Astrocyte of the spinal cord (primary cell): ENCODE measurements around the gene FATE1.

Experiments used
- DNase-seq: peaks from one replicate; pipeline ENCODE4 v3.0.0; 2011; ENCODE audit warnings: low read depth, low spot score
- H3K4me3 ChIP-seq: 2 replicates; pipeline ENCODE4 v1.5.1; 2011; ENCODE audit warnings: low read depth, mild to moderate bottlenecking, low read length, moderate library complexity
- in situ Hi-C: cut with HindIII; loops from 2 replicates; pipeline ENCODE4 v1.10.0; 2017; ENCODE audit warnings: low sequenced_read_pairs
- TF ChIP-seq, protein P1 (sequence below): IDR thresholded peaks from 2 replicates; pipeline ENCODE4 v1.5.1; 2012; ENCODE audit warnings: low read depth, mild to moderate bottlenecking, low read length, inconsistent platforms

The FATE1 gene, protein sequence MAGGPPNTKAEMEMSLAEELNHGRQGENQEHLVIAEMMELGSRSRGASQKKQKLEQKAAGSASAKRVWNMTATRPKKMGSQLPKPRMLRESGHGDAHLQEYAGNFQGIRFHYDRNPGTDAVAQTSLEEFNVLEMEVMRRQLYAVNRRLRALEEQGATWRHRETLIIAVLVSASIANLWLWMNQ

DNA sequence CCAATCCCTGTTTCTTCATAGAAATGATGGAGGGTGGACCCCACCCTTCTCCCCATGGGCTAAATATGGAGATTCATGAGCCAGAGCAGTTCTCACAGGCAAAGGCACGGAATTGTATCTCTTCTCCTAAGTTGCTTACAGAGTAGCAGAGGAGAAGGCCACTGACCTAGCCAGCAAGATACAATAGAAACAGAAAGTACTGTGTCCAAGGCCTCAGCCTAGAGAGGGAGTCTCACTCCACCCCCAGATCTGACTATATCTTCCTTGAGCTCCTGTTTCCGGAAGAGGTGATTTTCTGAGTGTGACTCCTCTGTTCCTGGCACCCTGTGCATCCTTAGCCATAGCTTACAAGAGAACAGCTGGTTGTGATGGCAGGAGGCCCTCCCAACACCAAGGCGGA is at the start of gene FATE1:
Gene FATE1 (plus strand): TSS at position 284 of the 400 bp plus-strand sequence. CDS start 85 bp downstream, at position 369.
- in situ Hi-C loops, result no loop called here
- no peak within 1 kb of the TSS for H3K4me3 ChIP-seq
- TF ChIP-seq, protein P1, sequence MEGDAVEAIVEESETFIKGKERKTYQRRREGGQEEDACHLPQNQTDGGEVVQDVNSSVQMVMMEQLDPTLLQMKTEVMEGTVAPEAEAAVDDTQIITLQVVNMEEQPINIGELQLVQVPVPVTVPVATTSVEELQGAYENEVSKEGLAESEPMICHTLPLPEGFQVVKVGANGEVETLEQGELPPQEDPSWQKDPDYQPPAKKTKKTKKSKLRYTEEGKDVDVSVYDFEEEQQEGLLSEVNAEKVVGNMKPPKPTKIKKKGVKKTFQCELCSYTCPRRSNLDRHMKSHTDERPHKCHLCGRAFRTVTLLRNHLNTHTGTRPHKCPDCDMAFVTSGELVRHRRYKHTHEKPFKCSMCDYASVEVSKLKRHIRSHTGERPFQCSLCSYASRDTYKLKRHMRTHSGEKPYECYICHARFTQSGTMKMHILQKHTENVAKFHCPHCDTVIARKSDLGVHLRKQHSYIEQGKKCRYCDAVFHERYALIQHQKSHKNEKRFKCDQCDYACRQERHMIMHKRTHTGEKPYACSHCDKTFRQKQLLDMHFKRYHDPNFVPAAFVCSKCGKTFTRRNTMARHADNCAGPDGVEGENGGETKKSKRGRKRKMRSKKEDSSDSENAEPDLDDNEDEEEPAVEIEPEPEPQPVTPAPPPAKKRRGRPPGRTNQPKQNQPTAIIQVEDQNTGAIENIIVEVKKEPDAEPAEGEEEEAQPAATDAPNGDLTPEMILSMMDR, result no peak
- DNase-seq, result no peak

DNA sequence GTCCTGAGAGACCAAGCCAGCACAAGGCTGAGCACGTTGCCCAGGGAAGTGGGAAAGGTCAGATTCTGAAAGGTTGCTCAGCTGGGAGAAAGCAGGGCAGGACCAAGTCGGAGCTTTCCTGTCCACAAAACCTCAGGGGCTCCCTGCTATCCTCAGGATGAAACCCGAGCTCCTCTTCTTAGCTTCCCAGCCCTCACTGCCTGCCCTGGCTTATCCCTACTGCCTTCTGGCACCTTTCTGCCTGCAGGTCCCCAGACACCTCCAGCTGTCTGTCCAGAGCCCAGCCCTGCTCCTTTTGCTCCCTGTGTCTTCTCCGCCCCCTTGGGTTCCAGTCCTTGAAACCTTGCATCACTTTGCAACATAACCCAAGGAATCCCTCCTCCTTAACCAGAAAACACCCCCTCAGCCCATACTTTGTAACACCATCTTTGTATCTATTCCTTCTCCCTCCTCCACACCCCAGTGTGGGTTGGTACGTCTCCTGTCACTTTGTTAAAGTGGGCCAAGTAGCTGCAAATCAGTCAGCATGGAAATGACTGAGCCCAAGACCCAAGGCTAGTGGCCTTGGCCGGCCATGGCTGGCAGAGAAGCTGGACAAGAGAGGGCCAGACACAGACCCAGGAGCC is 40.6 kb upstream of the FATE1 start:
- DNase-seq, result no peak
- TF ChIP-seq, protein P1, result no peak
- no peak overlapping the region for H3K4me3 ChIP-seq
- in situ Hi-C loops, result no loop called here

DNA sequence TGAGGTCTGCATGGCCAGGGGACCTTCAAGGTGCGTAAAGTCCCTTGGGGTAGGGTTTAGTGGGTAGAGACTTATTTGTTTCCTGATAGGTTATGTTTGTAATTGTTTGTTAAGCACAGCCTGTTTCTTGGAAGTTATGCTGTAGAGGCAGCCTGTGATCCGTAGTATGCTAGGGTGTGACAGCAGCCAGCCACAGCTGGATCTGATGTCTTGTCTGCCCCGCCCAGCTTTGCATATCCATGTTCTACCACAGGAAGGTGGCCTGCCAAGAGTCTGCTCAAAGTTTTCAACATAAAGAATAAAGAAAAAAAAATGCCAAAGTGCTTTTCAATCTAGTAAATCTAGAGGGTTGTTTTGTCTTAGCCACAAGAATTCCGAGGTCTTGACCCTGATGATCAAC is 39.6 kb upstream of the FATE1 start:
- no peak for DNase-seq
- no peak overlapping the region for H3K4me3 ChIP-seq
- TF ChIP-seq, protein P1, result no peak
- in situ Hi-C loops, result no loop called here

DNA sequence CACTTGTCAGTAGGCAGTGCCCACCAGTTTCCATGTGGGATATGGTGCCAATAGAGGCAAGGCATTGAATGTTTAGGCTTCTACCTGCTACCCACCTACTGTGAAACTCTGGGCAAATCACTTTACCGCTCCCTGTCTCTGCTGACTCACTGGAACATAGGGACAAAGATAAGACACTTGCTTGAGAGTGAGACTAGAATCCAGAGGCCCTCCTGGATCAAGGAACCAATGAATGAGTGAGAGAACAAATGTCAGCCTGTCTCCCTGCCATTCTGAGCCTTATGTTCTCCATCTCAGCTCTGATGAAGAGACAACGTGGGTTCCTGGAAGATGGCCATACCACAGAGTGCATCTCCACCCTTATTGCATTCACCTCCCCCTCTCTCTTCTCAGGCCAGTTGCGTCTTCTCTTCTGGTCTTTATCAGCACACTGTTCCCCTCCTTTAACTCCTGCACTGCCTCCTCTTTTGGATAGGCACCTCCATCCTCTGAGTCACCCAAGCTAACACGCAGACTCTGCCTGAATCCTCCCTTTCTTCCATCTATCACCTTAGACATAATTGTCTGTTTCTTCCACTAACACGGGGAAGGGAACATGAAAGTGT is 35.9 kb upstream of the FATE1 start:
- in situ Hi-C loops, result no loop called here
- no peak for DNase-seq
- H3K4me3 ChIP-seq, result no peak overlapping the region
- TF ChIP-seq, protein P1, result no peak

DNA sequence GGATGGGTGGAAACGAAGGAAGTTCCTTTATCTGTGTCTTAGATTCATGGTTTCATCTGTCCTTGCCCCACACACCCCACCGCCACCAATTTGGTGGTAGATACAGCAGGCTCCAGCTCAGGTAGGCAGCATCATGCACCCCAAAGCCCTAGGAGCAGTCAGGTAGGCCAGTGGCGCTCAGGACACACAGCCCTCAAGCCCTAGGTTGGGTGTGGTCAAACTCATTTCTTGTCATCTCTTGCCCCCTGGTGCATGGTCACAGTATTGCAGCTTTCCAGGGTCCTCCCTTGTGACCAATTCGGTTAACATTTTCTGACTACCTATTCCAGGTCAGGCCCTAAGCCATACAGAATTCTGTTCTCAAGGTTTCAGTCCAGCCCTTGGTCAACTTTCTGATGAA is 35.0 kb upstream of the FATE1 start:
- DNase-seq, result peak; percentile 3
- TF ChIP-seq, protein P1, result peak; percentile 46
- in situ Hi-C loops, result no loop called here
- no peak overlapping the region for H3K4me3 ChIP-seq

DNA sequence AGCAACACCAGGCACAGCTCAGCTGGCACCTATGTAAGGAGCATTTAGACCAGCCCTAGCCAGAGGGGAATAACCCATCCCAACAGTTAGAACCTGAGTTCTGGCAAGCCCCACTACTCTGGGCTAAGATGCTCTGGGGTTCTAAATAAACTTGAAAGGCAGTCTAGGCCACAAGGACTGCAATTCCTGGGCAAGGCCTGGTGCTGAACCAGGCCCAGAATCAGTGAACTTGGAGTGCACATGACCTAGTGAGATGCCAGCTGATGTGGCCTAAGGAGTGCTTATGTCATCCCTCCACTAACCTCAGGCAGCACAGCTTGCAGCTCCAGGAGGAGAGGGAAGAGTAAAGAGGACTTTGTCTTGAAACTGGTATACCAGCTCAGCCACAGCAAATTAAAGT is 28.2 kb upstream of the FATE1 start:
- H3K4me3 ChIP-seq, result no peak overlapping the region
- no peak for DNase-seq
- TF ChIP-seq, protein P1, result no peak
- in situ Hi-C loops, result no loop called here
